ENCODE measurements around the gene CABLES2.
A peak's percentile ranks its signal among the peaks of the same experiment; 100 is the strongest.

The CABLES2 gene

DNA sequence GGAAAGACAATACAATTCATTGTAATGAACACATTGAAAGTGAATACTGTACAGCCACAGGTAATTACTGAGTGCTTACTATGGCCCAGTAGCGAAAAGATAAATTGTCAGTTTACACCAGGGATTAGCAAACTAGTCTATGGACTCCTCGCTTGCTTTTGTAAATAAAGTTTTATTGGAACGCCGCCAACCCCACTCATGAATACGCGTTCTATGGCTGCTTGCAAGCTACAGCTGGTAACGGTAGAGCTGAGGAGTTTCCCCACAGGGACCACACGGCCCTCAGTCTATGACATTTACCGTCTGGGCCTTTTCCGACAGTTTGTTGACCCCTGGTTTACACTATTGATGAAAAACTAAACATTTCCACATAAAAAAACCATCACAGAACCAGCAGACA lies 64.2 kb downstream of the CABLES2 start:
- peaks cover 3% of the 10 kb centered on the region for H3K9me3 Mint-ChIP-seq
- ATAC-seq = no peak
- no peak overlapping the region for H3K4me3 Mint-ChIP-seq
- peaks cover 15% of the 10 kb centered on the region for H3K36me3 Mint-ChIP-seq
- H3K27ac Mint-ChIP-seq = no peak overlapping the region
- peaks cover 29% of the 10 kb centered on the region for H3K4me1 Mint-ChIP-seq
- no peaks in the 10 kb centered on the region for H3K27me3 Mint-ChIP-seq

DNA sequence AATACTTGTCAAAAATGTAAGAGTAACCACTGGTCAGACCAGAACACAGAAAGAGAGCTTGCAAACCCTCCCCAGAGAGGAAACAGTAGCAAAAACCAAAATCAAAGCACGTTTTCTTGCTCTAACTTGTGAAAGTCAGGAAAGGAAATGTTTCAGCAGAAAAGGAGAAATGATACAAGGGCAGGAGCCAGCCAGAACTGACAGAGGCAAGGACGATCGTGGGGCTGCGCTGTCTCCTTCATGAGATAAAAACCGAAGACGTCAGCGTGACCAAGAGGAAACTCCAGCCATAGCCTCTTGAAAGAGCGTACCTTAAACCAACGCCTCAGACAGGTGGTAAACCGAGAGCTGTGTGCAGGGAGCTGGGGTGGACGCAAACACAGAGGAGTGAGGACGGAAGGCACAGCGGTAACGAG lies 67.4 kb downstream of the CABLES2 start:
- no peaks in the 10 kb centered on the region for H3K27me3 Mint-ChIP-seq
- H3K36me3 Mint-ChIP-seq = peaks cover 22% of the 10 kb centered on the region
- peak overlapping the region; percentile 82 for H3K4me3 Mint-ChIP-seq

More for the DNA sequence above, 67.4 kb downstream of the CABLES2 start:
- H3K4me1 Mint-ChIP-seq = peaks cover 56% of the 10 kb centered on the region
- peaks cover 5% of the 10 kb centered on the region for H3K9me3 Mint-ChIP-seq
- ATAC-seq = peak; percentile 81
- peak overlapping the region; percentile 83 for H3K27ac Mint-ChIP-seq
